CD4-positive, alpha-beta T cell (primary cell): Measurements from ENCODE around the gene DRD3. TPM values are rescaled to one million over a fixed set of nuclear protein-coding genes. Genes with fewer than 3 reads are reported as not detected.

ENCODE experiments used
- ATAC-seq: fragments of 200-7000 bp; cut with Tn5 transposase; one replicate; pipeline ENCODE4 v1.10.0; 2022; ENCODE audit warnings: mild to moderate bottlenecking; ENCODE audit not compliant: poor library complexity
- CTCF ChIA-PET: fragments of 350-600 bp; sonication (Branson Sonifier 250); formaldehyde crosslinking; loops from one replicate; lab custom pipeline; 2021; ENCODE audit warnings: antibody characterized with exemption, inconsistent platforms; lab: Charles Lee
- POLR2A ChIA-PET: fragments of 350-600 bp; sonication (Branson Sonifier 250); formaldehyde crosslinking; loops from one replicate; lab custom pipeline; 2021; ENCODE audit warnings: antibody characterized with exemption, inconsistent platforms; lab: Charles Lee
- DNase-seq, 14 experiments: peaks; one replicate each; pipeline ENCODE4 v3.0.0-alpha.2; 2013 to 2020; ENCODE audit warnings: mixed read lengths in 2 of 14
- H3K27ac ChIP-seq, 2 donors: one replicate each; pipeline versions ENCODE4 v1.5.1 to v1.7.0; 2013; ENCODE audit warnings: low read length in 2 of 2, low read depth in 1 of 2, mild to moderate bottlenecking in 1 of 2
- H3K27me3 ChIP-seq, 2 experiments: 1 replicate in 1 of 2; 2 replicates in 1 of 2; pipeline versions ENCODE4 v1.6.1 to v1.7.0; 2013; ENCODE audit warnings: low read length in 2 of 2, control low read depth in 1 of 2, mild to moderate bottlenecking in 1 of 2, moderate library complexity in 1 of 2; ENCODE audit not compliant: insufficient read depth in 2 of 2, control insufficient read depth in 1 of 2
- H3K36me3 ChIP-seq: one replicate; pipeline ENCODE4 v1.6.1; 2013; ENCODE audit warnings: low read length, control low read depth; ENCODE audit not compliant: insufficient read depth
- H3K4me1 ChIP-seq: one replicate; pipeline ENCODE4 v1.6.1; 2013; ENCODE audit warnings: low read length, control low read depth; ENCODE audit not compliant: insufficient read depth
- H3K4me3 ChIP-seq: one replicate; pipeline ENCODE4 v1.5.1; 2013; ENCODE audit warnings: mild to moderate bottlenecking, low read length, moderate library complexity
- H3K9me3 ChIP-seq, 2 experiments: 1 replicate in 1 of 2; 2 replicates in 1 of 2; pipeline versions ENCODE4 v1.6.1 to v1.7.0; 2013; ENCODE audit warnings: low read length in 2 of 2, mild to moderate bottlenecking in 2 of 2, control low read depth in 1 of 2, moderate library complexity in 1 of 2; ENCODE audit not compliant: control insufficient read depth in 1 of 2, insufficient read depth in 1 of 2
- H3K27ac Mint-ChIP-seq: one replicate; pipeline ENCODE4 v1.8.0; 2020; ENCODE audit warnings: mixed read lengths
- H3K27me3 Mint-ChIP-seq: one replicate; pipeline ENCODE4 v1.8.0; 2021; ENCODE audit warnings: mixed read lengths
- H3K36me3 Mint-ChIP-seq: one replicate; pipeline ENCODE4 v1.8.0; 2021; ENCODE audit warnings: low read depth, mixed read lengths
- H3K4me1 Mint-ChIP-seq: one replicate; pipeline ENCODE4 v1.8.0; 2021; ENCODE audit warnings: low read depth, mixed read lengths
- H3K4me3 Mint-ChIP-seq: one replicate; pipeline ENCODE4 v1.8.0; 2020; ENCODE audit warnings: mild to moderate bottlenecking, mixed read lengths
- H3K9me3 Mint-ChIP-seq: one replicate; pipeline ENCODE4 v1.8.0; 2020; ENCODE audit warnings: mixed read lengths
- CTCF ChIP-seq: fragments of 200-600 bp; IDR thresholded peaks from one replicate; pipeline ENCODE4 v1.8.0; 2022; ENCODE audit warnings: antibody characterized with exemption, mild to moderate bottlenecking
- intact Hi-C, 2 experiments: fragments of 100-400 bp; cut with DNase I in 1 of 2; cut with micrococcal nuclease in 1 of 2; formaldehyde crosslinking; loops; one replicate each; pipeline versions ENCODE4 v1.15.1 to v1.9.0; 2023 to 2025; cut with DNase I, micrococcal nuclease
- total RNA-seq, 174 experiments: library from RNA in 2 of 174; stranded (reverse) in 2 of 174; gene quantifications; one replicate each; pipeline ENCODE4 v1.2.3 and lab custom pipeline; 2021 to 2026

DRD3 gene
- total RNA-seq, 2 experiments from 2014 or later = not detected

- H3K4me3 ChIP-seq = no peak overlapping the region
- H3K4me1 Mint-ChIP-seq = no peaks in the 10 kb centered on the region
These were observed 85.9 kb downstream of the DRD3 start for GRCh38 chr3:114093016-114093380.

GRCh38 chr3:114092151-114093015, 86.5 kb downstream of the DRD3 start:
- Histone ChIP-seq H3K4me1 (no peaks in the 10 kb centered on the region), H3K9me3 (no peaks in the 10 kb centered on the region), H3K4me3 (no peak overlapping the region), H3K27ac (no peak overlapping the region), H3K36me3 (peaks cover 3% of the 10 kb centered on the region), H3K27me3 (no peaks in the 10 kb centered on the region)
- H3K27me3 Mint-ChIP-seq = no peaks in the 10 kb centered on the region
- intact Hi-C loops = no loop called here
- H3K27ac Mint-ChIP-seq = no peak overlapping the region
- ATAC-seq = no peak
- POLR2A ChIA-PET = no interaction called here
- no peaks in the 10 kb centered on the region for H3K4me1 Mint-ChIP-seq
- DNase-seq = peak in 2 of 14 experiments; percentile 3 to 16
- CTCF ChIA-PET = interaction anchor here (0.8 kb wide), 1 partner anchor 9 kb away, joined by 3 read pairs; no protein-coding TSS in a partner anchor
- no peak for TF ChIP-seq CTCF
- H3K36me3 Mint-ChIP-seq = peaks cover 7% of the 10 kb centered on the region
- no peak overlapping the region for H3K4me3 Mint-ChIP-seq
- H3K9me3 Mint-ChIP-seq = no peaks in the 10 kb centered on the region

More at GRCh38 chr3:114093016-114093380, 85.9 kb downstream of the DRD3 start:
- no peak overlapping the region for H3K27ac ChIP-seq
- Mint-ChIP-seq H3K9me3 (no peaks in the 10 kb centered on the region), H3K27me3 (no peaks in the 10 kb centered on the region), H3K4me3 (no peak overlapping the region), H3K36me3 (peaks cover 1% of the 10 kb centered on the region), H3K27ac (no peak overlapping the region)
- ChIA-PET POLR2A (no interaction called here), CTCF (interaction anchor here (0.8 kb wide), 1 partner anchor 9 kb away, joined by 3 read pairs; no protein-coding TSS in a partner anchor)
- TF ChIP-seq CTCF = no peak
- no peaks in the 10 kb centered on the region for H3K9me3 ChIP-seq
- intact Hi-C loops = no loop called here
- no peaks in the 10 kb centered on the region for H3K27me3 ChIP-seq
- peaks cover under 1% of the 10 kb centered on the region for H3K36me3 ChIP-seq
- no peak for ATAC-seq
- DNase-seq = no peak
- no peaks in the 10 kb centered on the region for H3K4me1 ChIP-seq

GRCh38 chr3:114089675-114090074, 89.2 kb downstream of the DRD3 start:
- Histone ChIP-seq H3K4me1 (no peaks in the 10 kb centered on the region), H3K27ac (no peak overlapping the region), H3K9me3 (no peaks in the 10 kb centered on the region), H3K4me3 (no peak overlapping the region), H3K36me3 (peaks cover 26% of the 10 kb centered on the region), H3K27me3 (no peaks in the 10 kb centered on the region)
- no peaks in the 10 kb centered on the region for H3K9me3 Mint-ChIP-seq
- ChIA-PET POLR2A (no interaction called here), CTCF (no interaction called here)
- TF ChIP-seq CTCF = no peak
- ATAC-seq (no peak), DNase-seq (no peak)
- no peaks in the 10 kb centered on the region for H3K27me3 Mint-ChIP-seq
- peaks cover 34% of the 10 kb centered on the region for H3K36me3 Mint-ChIP-seq
- intact Hi-C loops = no loop called here
- no peaks in the 10 kb centered on the region for H3K4me1 Mint-ChIP-seq
- H3K27ac Mint-ChIP-seq = no peak overlapping the region
- H3K4me3 Mint-ChIP-seq = no peak overlapping the region
